Glomerular endothelial cell (primary cell): ENCODE measurements around the gene PARP16. TPM values are rescaled to one million over a fixed set of nuclear protein-coding genes. Genes with fewer than 3 reads are reported as not detected.

Experiments
- DNase-seq: peaks from one replicate; pipeline ENCODE4 v3.0.0-alpha.2; 2011; ENCODE audit warnings: low read depth, low spot score; ENCODE audit errors: extremely low read depth
- total RNA-seq: library from RNA; depleted of rRNA; stranded (reverse); fragments of >200 nt; gene quantifications from 2 replicates; pipeline ENCODE4 v1.2.3, GENCODE V29; 2015

PARP16 gene, protein sequence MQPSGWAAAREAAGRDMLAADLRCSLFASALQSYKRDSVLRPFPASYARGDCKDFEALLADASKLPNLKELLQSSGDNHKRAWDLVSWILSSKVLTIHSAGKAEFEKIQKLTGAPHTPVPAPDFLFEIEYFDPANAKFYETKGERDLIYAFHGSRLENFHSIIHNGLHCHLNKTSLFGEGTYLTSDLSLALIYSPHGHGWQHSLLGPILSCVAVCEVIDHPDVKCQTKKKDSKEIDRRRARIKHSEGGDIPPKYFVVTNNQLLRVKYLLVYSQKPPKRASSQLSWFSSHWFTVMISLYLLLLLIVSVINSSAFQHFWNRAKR
- total RNA-seq, result 4.0 and 9.0 TPM in 2 replicates

DNA sequence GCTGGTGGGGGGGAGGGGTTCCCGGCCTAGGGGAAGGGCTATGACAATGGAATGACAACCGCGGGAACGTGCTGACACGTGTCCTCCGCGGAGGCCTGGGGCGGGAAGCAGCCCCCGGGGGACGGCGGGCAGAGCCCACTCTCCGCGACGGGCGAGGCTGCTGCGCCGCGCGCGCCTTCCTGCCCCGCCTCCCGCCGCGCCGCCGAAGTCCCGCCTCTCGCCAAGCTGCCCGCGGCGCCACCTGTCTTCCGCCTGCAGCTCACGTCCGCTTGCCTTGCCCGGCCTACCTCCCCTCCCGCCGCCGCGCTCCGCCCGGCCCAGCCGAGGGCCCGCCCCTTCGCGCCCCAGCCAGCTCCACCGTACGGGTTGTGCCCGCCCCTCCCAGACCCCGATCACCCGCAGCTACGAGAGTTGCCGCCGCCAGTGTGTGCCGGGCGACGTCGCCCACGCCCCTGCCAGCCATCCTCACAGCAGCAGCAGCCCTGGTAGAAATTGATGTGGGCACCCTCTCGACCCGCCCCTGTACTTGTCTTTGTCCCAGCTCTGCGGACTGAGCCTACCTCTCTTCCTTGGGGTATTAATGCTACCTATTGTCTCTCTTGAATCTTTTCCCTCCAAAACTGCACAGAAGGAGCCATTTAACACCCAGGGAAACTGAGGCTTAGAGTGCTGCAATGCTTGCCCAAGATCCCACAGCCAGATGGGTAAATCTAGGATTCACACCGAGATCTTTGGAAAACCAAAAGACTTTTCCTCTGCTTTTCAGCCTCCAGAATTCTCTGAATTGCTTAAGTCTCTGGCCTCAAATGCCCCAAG is at the start of gene PARP16:
PARP16 (minus strand) TSS at position 180 of the 816 bp plus-strand sequence. CDS start 457 bp downstream, outside the sequence.
- no peak for DNase-seq

DNA sequence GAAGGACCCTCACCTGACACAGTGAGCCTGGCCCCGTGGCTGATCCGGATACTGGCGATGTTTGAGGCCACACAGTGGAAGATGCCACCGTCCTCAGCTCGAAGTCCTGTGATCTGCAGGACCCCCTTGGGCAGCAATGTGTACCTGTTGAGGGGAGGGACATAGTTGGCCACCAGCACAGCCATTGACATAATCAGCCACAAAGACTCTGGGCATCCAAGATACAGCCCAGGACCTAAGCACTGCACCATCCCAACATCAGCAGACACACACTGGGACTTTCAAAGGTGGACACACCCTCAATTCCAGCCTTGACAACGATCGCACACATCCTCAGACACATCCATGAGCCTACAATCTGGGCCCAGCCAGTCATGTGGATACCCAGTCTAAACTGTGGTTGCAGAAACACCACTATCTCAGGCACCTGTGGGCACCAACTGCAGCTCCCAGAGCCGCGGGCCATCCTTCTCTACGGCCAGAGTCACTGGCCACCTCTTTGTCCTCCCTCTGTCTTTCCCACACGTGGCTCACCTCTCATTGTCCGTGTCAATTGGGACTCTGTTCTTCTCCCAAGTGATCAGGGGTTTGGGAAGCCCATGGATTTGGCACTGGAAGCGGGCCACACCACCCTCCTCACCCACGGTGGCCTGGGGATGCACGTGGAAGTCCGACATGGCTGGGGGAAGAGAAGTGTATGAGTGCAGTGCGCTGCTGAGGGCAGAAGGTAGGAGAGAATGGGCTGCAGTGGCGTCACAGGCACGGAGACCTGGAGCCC is 48.8 kb upstream of the PARP16 start:
- DNase-seq, result no peak

DNA sequence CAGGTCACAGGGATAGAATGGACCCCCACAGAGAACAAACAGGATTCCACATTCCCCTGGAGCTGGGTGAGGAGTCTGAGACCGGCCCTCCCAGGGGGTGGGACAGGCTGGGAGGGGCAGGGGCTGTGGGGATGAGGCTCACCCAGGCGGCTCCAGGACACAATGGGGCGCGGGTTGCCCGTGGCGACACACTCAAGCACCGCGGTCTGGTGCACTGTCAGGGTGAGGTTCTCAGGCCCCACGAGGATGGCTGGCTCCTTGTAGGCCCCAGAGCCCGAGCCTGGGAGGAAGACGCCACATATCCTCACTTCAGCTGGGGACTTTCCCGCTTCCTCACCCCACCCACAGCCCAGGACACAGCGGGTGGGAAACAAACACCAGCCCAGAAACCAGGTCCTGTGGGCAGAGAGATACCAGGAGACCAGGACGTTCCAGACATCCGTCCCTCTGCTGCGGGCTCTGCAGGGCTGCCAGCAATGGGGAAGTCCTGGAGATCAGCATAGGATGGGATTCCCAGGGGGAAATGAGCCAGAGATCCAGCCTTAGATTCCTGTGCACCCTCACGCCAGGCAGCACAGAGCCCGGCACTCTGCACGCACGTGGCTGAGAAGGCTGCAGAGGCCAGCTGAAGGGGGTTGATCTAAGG is 48.0 kb upstream of the PARP16 start:
- no peak for DNase-seq

DNA sequence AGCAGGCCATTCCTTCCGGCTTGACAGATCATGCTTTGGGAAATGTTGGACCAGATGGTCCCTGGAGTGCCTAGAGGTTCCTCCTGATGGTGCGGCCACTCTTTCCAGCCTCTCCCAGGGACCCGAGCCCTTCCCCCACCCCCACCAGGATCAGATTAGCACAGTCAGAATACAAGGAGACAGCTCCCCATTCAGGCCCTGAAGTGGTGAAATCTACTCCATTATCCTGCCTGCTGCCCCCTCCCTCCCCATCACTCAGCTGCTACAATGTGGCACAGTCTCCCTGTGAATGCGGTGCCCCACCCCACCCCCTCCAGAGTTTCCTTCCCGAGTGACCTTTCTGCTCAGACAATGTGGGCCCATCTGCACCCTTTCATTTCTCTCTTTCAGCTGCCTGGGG is 47.2 kb upstream of the PARP16 start:
- DNase-seq, result no peak

DNA sequence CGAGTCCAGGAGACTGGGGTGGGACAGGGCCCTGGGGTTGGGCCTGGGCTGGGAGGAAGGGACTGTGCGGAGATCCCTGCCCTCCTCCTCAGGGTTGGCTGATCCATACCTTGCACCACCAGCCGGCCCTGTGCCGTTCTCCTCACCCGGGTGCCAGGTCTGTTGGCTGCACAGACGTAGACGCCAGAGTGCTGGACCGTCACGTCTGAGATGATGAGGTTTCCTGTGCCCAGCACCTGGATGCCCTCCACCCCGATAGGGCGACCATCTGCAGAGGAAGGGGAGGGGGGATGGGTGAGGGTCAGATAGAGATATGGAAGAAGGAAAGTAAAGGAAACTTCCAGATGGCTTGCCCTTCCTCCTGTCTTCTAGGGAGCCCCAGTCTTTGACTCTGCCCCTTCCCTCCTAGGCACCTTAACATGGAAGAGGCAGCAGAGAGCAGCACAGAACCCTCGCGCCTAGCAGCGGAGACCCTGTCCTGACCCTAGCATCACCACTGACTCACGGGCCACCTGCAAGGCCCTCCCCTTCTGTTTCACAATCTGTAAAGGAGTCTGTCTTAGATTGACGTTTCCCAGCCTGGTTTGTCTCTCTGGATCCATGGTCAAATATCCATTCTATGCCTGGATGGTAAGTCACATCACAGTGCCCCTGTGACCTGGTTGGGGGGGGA is 46.6 kb upstream of the PARP16 start:
- DNase-seq, result no peak

DNA sequence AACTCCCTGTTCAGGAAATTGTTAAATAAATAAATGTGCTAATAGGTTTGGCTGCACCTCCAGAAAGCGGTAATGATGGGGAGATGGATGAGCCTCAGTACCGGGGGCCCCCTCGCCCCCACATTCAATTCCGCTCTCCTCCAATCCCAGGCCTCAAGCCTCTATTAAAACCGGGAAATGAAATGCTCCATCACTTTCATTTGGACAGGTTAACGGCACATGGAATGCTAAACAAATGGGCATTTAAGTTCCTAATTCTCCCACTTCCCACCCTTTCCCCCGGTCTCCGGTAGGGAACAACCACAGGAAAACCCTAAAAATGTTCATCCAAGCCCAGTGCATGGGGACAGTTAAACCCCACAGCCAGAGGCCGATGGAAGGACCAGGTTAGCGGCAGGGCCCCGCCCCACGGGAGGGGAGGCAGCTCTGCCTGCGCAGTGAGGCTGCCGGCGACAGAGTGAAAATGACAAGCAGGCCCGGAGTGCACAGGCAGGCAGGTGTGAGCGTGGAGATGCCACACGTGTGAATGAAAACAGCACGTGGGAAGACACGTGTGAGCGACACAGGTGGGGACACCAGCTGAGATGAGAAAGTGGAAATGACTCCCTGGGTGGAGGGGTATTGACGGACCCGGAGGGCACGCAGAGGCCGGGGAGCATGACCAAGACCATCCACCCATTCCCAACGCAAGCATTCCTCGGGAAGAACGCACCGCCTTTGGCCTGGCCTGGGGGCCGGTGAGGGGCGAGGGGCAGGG is 45.9 kb upstream of the PARP16 start:
- no peak for DNase-seq

DNA sequence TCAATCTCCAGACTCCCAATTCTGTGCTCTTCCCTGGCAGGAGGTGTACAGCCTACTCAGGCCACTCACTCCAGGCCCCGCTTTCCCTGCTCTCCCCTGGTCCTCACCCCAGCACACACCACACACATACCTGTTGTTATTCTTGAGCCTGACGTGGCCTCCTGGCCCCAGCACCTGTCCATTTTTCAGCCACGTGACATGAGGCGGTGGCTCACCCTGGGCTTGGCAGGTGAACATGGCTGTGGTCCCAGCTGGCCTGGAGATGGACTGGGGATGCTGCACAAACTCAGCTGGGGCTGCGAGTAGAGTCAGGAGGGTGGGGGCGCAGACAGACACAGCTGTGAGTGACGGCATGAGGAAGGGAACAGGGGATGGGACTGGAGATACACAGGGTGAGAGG is 45.1 kb upstream of the PARP16 start:
- DNase-seq, result no peak

DNA sequence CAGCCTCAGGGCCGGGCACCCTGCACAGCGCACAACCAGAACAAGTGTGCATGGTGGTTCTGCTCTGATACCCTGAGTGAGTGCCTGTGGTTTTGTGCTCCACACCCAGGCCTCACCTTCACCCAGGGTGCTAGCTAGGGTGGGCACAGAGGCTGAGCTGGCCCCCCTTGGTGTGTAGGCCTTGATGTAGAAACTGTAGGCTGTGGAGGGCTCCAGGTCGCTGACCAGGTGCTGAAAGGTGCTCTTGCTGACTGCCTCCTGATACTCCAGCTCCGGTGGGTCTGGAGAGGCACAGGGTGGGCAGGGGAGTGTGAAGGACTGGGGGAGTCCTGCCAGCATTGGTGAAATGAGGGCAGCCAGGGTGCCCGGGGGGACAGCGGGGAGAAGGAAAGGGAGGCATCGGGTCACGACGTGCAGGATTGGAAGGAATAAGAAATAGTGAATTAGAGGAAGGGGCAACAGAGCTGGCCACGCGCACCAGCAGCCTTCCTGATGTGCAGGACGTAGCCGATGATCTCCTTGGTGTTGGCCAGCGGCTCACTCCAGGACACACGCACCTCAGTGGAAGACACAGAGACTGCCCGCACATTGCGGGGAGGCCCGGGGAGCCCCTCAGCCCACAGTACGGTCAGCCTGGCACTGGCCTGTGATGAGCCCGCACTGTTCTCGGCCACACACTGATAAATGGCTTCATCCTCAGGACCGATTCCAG is 44.4 kb upstream of the PARP16 start:
- no peak for DNase-seq

DNA sequence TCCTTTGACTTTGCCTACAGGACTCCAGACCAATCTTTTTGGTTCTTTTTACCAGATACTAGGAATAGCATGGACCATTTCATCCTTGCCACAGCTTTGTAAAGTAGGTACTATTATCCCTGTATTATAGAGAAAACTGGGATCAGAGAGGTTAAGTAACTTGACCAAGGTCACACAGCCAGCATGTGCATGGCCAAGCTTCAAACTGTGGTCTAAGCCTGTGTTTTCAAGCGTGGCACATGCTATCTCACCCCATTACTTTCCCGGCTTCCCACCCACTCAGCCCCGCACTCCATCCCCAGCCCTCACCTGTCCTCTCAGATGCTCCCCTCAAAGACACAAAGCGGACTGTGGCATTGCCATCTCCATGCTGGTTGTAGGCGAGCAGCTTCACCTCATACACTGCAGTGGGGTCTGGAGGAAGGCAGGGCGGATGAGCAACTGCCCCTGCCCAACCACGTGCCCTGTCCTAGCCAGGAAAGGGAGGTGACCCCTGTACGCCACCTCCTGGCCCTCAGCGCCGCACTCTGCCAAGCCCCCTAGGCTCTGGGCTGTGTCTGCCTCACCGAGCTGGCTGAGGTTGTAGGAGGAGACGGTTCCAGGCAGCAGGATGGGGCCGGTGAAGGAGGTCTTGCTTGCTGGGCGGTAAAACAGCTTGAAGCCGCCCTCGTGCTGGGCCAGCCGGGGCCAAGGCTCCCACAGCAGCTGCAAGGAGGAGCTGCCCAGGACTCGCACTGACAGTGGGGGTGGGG is 43.5 kb upstream of the PARP16 start:
- no peak for DNase-seq

DNA sequence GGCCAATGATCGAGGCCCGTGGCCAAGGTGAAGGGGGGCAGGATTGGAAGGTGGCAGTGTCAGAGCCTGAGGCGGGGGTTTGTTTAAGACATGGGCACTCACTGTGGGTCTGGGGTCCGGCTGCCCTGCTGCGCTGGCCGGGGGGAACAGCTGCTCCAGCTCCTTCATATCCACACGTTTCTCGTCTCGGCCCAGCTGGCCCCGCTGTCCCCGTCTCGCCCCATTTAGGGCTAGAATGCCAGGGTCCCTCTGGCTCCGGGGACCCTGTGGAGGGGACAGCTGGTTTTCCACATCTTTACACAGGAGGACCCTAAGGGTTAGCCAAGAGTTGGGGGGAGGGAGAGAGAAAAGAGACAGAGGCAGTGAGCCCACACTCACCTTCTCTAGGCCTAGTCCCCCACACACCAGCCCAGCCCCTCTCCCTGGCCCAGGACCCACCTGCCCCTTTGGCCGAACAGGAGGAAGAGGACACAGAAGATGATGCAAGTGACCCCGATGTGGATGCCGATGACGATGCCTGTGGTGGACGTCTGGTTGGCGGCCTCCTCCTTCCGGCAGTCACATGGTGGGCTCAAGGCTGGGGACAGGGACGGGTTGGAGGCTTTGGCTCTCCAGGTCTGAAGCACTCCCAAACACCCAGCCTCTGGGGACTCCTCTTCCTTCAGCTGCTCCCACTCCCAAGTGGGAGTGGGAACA is 42.8 kb upstream of the PARP16 start:
- no peak for DNase-seq

DNA sequence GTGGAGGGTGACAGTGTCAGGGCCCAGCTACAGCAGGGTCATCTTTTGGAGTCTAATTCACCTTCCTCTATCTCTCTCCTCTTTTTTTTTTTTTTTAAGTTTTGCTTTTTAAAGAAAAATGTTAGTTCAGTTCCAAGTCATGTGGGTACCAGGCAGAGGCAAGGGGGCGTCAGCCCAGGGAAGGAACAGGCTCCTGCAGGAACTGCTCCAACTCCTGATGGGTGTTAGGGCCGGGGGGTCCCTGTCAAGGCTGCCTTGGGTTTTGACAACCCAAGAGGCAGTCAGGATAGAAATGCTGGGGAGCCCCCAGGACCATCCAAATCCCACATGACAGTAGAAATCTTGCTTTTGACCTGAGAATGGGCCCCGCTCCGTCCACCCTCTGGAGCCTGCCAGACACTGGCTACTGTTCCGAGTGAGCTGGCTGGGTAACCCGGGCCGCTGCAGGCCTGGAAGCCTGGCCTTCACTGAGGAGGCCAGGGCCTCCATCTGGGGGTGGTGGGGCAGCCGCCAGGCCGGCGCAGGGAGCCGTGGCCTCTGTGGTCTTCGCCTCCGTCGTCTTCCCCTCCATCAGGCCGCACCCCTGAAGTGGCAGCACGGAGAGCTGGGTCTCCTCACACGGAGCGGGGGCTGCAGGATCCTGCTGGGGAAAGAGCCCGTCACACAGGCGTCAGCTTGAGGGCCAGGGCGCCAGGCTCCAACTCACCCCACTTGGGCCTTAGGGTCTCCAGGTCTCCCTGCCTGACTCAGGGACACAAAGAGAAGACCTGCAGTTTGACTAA is 42.0 kb upstream of the PARP16 start:
- DNase-seq, result no peak

DNA sequence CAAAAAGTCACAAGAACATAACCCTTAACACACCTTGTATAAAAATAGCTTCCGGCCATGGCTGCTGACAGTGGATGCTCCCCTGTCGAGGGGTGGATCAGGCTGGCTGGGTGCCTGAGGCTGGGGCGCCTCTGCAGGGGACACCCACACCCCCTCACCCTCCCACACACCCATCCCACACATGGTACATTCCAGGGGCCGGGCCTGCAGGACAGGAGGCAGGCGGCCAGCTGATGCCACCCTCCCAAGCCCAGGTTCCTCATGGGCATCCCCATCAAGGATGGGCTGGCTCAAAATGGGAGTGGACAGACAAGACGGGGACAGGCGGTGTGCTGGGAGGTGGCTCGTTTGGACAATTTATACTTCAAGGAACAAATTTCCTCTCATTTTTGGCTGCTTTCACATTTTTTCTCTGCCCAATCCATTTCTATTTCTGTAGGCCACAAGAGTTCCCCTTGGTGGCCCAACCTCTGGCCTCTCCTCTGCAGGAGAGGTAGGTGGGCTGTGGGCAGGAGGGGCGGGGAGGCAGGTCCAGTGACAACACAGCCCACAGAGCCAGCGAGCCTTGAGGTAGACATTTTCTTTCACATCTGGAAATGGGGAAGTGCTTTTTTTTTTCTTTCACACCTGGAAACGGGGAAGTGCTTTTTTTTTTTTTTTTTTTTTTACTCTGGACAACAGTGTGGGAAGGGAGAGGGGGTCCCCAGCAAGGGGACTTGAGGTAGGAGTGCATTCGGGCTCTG is 41.1 kb upstream of the PARP16 start:
- DNase-seq, result no peak

DNA sequence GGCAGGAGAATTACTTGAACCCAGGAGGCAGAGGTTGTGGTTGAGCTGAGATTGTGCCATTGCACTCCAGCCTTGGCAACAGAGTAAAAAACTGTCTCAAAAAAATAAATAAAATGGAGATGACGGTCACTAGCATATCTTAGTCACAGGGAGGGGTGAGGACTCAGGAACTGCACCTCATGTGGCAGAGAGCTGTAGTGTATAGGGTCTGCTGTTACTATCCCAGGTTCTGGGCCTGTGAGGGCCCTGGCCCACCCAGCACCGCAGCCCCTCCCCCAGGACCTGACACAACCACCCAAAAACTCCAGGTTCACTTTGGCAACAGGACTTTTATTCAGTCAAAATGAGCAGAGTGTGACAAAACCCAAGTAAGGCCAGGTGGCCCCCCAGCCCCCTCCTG is 40.1 kb upstream of the PARP16 start:
- no peak for DNase-seq

DNA sequence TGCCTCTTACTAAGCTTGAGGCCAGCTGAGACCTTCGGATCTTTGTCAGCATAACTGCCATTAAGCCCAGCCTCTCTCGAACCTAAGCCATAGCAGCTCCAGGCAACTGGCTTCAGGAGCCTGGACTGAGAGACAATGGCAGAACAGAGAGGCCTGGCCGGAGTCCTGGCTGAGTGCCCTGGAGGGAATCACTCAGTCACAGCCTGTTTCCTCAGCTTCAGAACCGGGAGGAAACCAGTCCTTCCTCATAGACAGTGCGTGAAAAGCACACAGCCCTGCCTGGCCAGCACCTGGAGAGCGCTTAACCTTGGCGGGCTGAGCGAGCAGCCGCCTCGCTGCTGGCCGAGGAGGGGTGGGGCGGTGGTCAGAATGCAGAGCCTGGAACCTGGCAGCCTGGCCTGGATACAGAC is 39.4 kb upstream of the PARP16 start:
- DNase-seq, result no peak

DNA sequence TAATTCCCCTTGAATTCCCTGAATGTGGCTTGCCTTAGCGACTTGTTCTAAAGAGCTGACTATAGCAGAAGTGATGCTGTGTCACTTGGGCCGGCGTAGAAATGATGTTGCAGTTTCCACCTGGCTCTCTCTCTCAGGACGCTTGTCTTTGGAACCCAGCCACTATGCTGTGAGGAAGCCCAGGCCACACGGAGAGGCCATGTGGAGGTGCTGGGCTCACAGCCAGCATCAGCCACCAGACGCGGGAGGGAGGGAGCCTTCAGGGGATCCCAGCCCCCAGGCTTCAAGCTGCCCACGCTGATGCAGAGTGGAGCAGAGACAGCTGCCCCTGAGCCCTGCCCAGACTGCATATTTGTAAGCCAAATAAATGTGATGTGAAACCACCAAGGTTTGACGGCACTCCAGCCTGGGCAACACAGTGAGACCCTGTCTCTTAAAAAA is 36.4 kb upstream of the PARP16 start:
- no peak for DNase-seq

DNA sequence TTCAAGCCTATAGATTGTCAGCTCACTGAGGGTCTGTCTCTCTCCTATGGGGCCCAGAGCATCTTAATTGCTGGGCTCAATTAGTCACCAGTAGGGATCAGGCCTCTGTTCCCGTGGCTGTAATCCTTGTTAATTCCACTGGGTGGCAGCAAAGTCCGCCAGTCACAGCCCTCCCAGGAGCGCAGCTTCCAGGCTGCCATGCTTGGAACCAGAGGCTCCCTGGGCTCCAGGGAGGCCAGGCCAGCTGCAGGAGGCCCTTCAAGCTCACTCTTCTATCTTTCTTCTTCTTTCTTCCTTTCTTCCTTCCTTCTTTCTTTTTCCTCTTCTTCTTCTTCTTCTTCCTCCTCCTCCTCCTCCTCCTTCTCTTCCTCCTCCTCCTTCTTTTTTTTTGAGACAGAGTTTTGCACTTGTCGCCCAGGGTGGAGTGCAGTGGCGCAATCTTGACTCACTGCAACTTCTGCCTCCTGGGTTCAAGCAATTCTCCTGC is 32.2 kb upstream of the PARP16 start:
- DNase-seq, result no peak
